ENCODE results near the gene POFUT2.

DNA sequence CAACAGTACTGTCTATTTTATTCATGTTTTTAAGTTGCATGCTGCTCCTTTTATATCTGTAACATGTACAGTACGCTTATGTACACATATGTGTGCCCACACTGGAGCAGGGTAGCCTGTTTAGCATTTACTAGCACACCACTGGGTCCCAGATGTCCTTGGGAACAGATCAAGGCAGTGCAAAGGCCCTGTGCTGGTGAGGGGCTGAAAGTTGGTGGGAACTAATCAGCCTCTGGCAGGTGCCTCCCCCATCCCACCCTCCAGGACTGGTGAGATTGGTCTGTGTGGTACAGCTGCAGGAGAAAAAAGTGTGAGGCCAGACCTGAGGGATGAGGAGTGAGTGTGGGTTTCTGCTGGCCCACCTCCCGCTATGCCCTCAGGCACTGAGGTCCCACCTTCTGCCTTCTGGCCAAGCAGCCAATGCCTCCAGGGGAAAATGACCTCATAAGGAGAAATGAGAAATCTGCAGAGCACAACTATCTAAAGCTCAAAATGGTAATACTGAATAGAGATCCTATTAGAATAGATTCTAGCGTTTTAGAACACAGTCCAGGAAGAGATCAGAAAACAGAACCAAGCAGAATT is 58.9 kb downstream of the POFUT2 start:
- TF ChIP-seq, protein P1, sequence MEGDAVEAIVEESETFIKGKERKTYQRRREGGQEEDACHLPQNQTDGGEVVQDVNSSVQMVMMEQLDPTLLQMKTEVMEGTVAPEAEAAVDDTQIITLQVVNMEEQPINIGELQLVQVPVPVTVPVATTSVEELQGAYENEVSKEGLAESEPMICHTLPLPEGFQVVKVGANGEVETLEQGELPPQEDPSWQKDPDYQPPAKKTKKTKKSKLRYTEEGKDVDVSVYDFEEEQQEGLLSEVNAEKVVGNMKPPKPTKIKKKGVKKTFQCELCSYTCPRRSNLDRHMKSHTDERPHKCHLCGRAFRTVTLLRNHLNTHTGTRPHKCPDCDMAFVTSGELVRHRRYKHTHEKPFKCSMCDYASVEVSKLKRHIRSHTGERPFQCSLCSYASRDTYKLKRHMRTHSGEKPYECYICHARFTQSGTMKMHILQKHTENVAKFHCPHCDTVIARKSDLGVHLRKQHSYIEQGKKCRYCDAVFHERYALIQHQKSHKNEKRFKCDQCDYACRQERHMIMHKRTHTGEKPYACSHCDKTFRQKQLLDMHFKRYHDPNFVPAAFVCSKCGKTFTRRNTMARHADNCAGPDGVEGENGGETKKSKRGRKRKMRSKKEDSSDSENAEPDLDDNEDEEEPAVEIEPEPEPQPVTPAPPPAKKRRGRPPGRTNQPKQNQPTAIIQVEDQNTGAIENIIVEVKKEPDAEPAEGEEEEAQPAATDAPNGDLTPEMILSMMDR (IDR thresholded peaks at IDR 0.05) = no peak
- TF ChIP-seq POLR2A (IDR thresholded peaks at IDR 0.05) = no peak
